8988T (cell line): ENCODE results near the gene JPH3.

Experiments
- DNase-seq: peaks from one replicate; pipeline ENCODE4 v3.0.0; 2011

JPH3 gene

DNA sequence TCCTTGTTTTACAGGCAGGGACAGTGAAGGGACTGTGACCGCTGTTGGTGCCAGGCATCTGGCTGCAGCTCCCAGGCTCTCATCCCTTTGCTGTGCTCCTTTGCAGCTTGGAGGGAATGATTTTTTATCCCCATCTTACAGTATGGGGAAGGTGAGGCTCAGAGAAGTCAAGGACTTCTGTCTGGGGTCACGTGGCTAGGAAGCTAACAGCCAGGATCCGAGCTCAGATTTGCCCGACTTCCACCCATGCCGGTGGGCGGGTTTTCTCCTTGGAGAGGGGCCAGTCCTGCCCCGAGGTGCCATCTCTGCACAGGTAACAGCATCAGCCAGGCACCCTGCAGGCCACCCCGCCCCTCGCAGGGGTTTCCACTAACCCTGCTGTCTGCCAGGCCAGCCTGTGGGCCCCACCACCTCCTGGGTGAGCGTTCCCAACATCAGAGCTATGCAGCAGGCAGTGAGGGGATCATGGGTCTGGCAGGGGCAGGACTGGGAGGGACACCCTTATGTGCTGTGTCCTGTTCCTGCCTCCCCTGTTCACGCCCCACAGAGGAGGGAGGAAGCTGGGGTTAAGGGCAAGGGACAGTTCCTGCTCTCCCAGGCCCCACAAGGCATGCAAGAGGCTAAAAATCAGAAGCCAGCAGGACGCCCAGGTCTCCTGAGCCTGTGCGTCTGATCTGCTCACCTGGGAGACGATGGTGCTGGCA is 25.4 kb downstream of the JPH3 start:
- no peak for DNase-seq

DNA sequence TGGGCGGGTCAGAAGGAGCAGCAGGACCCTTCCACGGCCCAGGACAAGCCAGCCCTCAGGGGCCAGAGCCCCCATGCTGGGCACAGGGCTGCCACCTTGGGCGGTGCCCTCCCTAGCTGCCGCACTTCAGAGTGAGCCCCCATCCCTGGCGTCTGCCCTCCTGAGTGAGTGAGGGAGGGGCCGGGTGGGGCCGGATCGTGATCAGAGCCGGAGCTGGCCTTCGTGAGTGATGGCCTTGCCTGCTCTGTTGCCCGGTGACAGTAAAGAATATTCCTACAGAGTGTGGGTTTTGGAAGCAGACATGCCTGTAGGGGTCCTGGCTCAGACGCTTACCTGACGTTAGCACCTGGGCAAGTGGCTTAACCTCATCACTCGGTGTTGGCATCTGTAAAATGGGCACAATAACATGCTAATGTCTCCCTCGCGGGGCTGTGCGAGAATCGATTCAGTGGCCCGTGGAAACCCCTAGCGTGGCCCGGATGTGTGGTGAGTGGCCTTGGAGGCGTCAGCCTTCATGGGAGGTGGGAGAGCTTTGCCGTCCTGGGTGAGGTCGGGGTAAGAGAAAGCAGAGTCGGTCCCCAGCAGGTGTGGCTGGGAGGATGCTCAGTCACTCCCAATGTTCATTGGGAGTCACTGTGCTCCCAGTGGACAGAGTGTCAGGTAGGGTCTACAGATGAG is 26.1 kb downstream of the JPH3 start:
- DNase-seq, result no peak

DNA sequence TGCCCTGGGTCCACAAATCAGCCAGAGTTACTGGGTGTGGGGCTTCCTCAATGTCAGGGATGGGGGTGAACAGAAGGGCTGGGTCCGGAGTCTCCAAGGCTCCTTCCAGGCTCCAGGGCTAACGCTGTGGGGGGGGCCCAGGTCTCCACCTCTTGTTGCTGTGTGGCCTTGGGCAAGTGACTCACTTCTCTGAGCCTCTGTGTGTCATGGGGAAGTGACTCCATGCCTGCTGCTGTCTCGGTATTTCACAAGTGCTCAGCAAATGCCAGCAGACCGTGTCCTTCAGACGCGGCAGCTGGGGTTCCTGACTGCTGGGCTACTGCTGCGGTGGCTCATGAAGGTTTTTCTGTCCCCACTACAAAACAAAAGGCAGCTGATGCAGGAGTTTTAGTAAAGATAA is 26.6 kb downstream of the JPH3 start:
- peak; percentile 88 for DNase-seq

DNA sequence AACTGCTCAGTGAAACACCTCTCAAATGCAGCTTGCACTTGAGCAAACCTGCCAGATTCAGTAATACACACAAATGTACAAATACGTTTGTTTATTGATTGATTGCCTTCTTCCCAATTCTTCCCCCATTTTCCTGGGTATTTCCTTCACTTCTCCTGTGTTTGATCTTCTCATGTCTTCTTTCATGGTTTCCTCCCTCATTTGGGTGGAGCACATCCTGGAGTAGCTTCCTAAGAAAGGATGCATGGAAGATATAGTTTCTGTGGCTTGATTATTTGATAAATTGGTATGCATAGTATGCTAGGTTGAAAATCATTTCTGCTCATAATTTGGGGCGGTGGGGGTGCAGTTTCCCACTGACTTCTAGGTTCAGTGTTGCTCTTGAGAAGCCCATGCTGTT is 28.8 kb downstream of the JPH3 start:
- DNase-seq, result no peak

DNA sequence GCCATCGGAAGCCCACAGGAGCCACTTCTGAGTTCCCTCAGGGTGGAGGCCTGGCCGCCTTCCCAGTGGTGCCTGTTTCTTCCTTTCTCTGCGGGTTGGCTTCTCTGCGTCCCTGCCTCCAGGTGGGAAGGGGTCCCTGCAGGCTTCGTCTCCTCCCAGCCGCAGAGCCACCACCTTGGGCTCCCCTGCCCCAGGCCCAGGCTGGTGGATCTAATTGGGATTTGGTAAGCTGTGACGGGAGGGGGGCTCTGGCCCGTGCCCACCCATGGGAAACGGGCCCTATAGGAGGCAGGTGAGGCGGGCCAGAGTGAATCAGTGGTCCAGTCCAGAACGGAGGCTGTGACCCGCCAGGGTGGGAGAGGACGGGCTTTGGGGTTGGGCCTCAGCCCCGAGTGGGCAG is 32.1 kb downstream of the JPH3 start:
- no peak for DNase-seq

DNA sequence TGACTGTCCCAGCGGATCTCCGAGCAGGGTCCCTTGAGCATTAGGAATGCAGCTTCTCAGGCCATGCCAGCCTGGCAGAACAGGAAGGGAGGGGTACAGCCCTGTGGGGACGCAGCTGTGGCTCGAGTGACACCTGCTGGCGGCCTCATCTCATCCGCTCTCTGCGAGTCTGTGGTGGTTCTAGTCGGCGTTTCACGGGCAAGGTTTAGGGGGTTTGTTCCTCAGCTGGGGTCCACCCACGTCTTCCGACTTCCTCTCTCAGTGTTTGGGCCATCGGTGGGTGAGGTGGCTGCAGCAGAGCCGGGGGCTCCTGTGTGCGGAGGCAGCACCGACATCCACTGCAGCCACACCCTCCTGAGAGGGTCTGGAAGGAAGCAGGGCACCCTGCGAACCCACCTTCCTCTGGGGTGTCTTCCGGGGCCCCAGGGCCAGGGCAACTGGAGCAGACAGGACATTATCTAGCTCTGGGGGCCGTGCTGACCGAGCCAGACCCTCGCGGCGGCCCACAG is 33.3 kb downstream of the JPH3 start:
- peak; percentile 98 for DNase-seq

DNA sequence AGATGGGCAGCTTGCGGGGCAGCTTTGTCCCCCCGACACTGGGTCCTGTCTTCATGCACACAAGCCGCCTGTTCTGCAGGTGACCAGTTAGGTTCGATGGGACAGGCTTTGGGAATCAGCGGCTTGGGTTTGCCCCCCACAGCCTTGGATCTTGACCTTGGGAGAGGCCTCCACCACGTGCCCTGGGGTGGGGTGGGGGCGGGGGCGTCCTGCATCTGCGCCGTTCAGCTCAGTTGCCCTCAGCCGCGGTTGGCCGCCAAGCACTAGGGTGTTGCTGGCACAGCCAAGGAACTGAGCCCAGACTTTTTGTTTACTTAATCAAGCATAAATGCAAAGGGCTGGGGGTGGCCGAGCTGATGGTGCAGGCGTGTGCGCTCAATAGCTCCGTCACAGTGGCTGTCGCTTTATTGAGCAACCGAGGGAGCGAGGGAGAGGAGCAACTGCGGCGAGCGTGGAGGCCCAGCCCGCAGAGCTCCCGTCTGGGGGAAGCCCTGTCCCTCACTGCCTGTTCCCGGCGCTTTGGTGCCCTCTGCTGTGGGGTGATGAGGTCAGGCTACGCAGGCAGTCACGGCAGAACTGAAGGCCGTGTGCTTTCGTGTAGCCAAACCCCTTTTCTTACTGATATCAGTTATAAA is 33.9 kb downstream of the JPH3 start:
- DNase-seq, result peak; percentile 100

DNA sequence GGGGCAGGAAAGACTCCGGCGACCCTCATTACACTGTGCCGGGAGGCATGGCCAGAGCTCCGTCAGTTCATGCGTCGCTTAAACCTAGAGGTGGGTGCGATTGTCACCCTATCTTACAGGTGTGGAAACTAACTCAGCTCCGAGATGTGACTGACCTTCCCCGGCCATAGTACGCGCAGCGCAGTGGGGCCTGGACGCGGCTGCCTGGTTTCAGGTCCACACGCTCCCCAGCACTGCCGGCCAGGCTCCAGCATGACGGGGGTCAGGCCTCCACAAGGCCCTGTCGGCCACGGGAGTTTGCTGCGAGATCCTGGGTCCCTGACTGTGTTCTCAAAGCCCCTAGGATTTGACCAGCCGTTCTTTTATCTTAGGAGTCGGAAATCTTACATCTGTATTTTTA is 34.4 kb downstream of the JPH3 start:
- no peak for DNase-seq

DNA sequence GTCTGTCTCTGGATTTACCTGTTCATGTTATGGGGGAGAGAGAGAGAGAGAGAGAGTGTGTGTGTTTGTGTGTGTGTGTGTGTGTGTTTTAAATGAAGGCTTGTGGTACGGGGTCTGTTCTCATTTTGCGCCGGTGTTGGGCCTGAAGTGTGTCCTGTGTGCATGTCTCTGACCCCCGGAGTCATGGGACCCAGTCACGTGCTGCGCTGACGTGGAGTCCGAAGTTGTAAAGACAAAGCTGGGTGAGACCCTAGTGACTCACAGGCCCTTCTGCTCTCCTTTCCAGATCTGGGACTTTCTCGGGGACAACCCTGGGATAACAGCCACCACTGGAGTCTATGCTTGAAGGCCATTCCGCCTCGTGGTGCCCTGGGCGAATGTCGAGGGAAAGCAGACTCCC is 35.0 kb downstream of the JPH3 start:
- no peak for DNase-seq

DNA sequence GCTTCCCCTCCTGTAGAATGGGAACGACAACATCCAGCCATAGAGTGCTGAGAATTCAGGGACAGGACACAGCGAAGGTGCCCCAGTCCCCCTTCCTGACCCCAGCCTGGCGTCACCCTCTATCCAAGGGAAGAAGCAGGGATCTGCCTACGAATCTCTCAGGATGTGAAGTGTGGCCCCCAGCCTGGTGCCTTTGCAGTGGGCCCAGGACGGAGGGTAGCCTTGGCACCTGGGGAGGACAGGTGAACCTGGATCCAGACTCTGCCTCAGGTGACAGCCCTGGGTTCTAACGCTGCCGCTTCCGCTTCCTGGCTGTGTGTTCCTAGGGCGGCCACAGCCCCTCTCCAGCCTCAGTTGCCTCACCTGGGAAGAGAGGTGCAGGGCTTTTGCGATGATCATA is 36.4 kb downstream of the JPH3 start:
- DNase-seq, result no peak

DNA sequence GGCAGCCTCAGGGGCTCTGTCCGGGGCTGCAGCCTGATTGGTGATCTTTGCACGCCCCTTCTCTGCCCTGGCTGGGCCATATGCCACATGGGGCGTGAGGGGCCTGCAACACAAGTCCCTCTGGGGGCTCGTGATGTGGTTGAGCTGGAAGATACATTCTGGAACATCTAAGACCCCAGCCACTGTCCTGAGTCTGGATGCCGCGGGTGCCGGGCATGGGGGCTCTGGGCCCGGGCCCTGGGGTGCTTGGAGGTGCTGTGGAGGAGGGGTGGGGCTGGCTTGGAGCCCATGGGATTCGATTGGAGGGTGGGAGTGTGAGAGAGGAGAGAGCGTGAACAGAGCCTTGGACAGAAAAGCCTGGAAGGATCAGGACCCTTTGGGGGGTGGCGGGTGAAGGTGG is 39.4 kb downstream of the JPH3 start:
- DNase-seq, result no peak

DNA sequence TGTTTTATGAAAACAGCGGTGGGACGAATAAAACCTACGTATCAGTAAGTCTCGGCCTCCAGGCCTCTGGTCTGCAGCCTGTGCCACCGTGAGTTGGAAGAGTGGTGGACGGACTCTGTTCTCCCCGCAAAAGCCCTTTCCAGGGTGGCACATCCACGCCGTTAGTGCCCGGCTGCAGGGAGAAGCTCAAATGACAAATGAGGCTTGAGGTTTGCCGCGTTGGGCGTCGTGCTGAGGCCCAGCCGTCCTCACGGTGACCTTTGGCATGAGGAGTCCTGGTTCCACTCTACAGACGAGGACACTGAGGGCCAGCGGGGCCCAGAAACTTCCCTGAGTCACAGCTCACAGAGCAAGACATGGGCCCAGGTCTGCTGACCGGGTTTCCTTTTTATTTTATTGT is 40.2 kb downstream of the JPH3 start:
- DNase-seq, result no peak

DNA sequence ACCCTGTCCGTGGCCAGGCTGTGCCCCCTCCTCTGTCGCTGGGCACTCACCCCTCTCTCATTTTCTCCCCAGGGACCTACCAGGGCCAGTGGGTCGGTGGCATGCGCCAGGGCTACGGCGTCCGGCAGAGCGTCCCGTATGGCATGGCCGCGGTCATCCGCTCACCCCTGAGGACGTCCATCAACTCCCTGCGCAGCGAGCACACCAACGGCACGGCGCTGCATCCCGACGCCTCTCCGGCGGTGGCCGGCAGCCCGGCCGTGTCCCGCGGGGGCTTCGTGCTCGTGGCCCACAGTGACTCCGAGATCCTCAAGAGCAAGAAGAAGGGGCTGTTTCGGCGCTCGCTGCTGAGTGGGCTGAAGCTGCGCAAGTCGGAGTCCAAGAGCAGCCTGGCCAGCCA is 41.9 kb downstream of the JPH3 start:
- DNase-seq, result no peak

DNA sequence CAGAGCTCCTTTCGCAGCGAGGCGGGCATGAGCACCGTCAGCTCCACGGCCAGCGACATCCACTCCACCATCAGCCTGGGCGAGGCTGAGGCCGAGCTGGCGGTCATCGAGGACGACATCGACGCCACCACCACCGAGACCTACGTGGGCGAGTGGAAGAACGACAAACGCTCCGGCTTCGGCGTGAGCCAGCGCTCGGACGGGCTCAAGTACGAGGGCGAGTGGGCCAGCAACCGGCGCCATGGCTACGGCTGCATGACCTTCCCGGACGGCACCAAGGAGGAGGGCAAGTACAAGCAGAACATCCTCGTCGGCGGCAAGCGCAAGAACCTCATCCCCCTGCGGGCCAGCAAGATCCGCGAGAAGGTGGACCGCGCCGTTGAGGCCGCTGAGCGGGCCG is 42.3 kb downstream of the JPH3 start:
- DNase-seq, result no peak

DNA sequence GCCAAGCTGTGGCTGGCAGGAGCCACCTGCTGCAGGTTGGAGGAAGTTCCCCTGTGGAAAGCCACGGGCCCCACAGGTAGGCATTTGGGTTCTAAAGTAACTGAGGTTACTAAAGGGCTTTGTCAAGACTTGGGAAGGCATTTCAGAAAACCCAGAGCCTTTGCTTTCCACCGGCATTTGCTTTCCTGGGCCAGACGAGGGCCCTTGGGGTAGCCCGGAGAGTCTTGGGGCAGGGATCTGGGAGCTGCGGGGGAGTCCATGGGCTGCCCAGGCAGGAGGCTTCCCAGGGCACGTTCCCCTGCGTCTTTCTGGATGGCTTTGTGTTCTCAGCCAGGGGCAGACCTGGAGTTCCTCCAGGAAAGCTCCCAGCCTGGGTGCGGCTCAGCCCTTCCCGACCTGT is 43.5 kb downstream of the JPH3 start:
- DNase-seq, result no peak

DNA sequence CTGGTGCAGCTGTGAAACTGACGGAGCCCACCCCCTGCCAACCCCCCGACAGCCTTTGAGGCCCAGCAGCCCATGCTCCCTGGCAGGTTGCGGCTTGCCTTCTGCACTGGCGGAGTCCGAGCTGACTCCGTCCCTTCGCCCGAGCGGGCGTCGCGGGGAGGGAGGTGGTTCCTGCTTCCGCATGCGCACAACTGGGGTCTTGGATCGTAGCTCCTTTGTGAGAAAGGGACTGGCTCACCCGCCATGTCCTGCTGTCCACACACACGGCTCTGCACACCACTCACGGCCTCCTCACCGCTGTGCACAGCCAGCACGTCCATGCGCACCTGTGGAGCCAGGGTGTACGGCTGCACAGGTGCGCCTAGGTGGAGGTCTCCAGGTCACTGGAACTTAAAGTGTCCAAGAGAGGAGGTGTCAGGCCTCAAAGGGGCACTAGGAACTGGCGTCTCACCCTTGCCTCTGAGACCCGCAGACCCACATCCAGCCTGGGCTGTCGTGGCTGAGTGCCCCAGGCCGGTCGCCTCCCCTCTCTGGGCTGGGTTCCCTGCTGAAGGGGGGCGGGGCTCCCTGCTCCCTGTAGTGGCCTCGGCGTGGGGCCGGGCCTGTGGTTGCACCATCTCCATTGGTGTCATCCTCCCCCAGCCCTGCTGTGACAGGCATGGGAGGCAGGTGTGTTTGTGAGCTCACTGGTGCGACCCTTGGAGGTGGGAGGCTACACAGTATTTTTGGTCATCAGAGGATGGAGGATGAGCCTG is 45.3 kb downstream of the JPH3 start:
- DNase-seq, result no peak

DNA sequence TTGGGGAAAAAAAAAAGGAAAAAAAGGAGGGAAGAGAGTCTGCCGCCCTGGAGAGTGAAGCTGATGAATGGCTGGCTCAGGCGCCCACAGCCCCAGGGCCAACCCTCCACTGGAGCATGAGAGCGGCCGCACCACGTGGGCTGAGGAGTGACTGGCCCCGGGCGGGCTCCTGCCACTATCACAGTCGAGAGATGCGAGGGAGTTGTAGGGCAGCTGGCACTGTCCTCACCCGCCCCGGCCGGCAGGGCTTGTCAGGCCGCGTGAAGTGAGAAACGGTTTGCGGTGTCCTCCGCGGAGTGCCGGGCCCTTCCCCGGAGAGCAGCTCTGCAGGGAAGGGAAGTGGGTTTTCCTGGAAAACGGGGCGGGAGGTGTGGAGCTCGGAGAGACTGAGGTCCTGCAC is 45.9 kb downstream of the JPH3 start:
- no peak for DNase-seq

DNA sequence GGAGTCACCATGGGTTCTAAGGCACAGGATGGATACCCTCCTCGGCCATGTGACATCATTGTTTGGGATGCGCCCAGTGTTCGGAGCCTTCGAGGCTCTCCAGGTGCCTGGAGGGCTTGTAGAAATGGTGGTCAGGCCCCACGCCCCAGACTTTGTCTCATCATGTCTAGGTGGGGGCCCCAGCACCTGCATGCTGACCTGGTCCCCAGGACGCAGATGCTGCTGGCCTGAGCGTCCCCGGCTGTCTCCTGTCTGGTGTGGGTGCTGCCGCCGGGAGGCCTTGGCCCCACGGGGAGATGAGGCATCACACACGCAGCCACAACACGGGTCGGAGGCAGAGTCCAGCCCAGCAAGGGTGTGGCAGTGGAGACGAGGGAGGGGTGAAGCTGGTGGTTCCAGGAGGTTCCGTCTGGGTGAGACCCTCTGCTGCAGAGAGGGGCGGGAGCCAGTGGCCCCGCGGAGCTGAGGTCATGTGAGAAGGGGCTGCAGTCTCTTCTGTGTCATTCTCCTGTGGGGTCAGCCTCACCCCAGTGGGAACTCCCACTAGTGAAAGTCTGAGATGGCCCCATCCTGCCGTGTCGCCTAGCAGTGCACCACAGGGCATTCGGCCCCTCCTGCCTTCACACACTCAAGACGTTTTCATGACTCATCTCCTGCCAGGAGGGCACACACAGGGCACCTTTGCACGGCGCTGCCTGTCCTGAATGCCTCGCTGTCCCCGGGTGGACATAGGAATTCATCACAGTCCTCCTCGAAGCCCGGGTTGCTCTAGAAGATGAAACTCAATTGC is 46.6 kb downstream of the JPH3 start:
- no peak for DNase-seq

DNA sequence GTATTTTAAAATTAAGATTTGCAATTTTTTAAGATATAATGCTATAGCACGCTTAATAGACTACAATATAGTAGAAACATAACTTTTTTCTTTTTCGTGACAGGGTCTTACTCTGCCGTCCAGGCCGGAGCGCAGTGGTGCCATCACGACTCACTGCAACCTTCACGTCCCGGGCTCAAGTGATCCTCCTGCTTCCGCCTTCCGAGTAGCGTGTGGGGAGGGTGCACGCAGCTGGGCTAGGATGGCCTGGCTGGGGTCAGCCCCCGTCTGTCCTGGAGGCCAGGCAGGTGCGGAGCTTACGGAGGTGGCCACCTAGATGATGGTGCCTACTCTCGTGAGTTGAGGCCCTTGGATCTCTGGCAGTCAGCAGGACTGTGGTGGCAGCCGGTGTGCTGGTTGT is 50.1 kb downstream of the JPH3 start:
- no peak for DNase-seq

DNA sequence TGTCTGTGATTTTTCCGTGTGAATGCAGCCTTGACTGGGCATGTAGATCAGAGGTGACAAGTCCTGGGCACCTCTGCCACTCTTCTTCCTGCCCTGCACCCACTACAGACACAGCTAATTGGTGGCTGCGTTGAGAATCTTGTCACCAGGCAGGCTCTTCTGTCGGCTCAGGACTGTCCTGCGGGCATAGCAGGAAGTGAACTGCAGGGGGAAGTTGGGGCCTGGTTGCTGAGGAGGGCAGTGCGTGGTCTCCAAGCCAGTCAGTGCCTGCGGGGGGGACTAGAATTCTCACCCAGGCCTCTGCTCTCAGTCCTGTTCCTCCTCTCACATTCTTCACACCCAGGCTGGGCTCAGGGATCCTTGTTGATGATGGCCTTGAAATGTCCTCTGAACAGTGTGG is 50.5 kb downstream of the JPH3 start:
- no peak for DNase-seq

DNA sequence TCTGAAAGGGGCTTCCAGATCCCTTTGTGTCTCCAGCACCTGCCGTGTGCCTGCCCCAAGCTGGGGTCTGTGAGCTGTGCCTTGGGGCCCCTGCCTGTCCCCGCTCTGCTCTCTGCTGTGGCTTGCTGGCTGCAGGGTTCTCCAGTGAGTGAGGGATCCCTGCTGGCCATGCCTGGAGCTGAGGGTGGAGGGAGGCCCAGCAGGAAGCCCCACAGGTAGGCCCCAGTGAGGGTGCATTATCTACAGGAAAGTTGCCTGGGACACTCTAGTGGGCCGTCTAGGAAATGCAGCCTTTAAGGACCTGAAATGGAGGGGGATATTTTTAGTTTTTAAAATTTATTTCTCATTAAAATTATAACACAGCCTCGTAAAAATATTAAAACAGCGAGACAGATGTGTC is 50.9 kb downstream of the JPH3 start:
- DNase-seq, result peak; percentile 94

DNA sequence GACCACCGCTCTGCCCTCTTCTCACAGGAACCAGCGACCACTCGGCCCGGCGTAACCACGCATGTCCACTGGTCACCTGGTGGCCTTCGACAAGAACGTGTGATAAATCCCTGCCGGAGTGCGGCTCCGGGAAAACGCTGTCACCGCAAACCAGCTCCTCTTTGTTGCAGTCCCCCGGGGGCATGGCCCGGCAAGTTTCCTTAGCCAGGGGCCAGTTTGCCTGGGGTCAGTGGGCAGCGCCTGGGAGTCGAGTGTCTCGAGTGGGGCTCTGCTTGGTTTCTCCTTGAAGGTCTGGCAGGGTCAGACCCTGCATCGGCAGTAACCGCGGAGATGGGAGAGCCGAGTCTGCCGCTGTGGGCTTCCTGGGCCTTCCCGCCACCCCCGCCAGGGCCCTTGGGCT is 52.5 kb downstream of the JPH3 start:
- DNase-seq, result no peak

DNA sequence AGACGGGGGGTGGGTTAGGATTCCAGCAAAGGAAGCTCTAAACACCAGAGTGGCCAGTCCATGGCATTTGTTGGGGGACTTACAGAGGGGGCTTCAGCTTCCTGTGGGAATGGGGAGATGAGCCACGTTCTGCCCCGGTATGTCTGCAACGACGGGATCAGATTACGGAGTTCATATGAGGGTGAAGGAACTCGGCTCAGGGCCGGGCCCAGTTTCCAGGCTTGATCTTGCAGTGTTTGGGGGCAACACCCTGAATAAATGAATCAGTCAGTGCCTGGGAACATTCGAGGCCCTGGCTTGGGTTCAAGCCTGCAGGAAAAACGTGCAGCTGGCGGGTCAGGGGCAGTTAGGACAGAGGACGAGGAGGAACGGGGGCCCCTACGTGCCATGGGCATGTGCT is 54.0 kb downstream of the JPH3 start:
- DNase-seq, result no peak
